ENCODE measurements around the gene SEMA3F.

Gene SEMA3F

GRCh38 chr3:50132421-50133282 lies 22.5 kb upstream of the SEMA3F start:
- in situ Hi-C loops (cut with MboI; ENCODE audit: low sequenced_read_pairs): no loop called here

- in situ Hi-C loops (cut with MboI; ENCODE audit: low sequenced_read_pairs): no loop called here
Measured at GRCh38 chr3:50133283-50133615, 21.9 kb upstream of the SEMA3F start.

GRCh38 chr3:50134367-50134766 lies 20.8 kb upstream of the SEMA3F start:
- in situ Hi-C loops (cut with MboI; ENCODE audit: low sequenced_read_pairs): no loop called here

GRCh38 chr3:50135964-50136363 lies 19.2 kb upstream of the SEMA3F start:
- in situ Hi-C loops (cut with MboI; ENCODE audit: low sequenced_read_pairs): no loop called here

GRCh38 chr3:50136714-50137405 lies 18.3 kb upstream of the SEMA3F start:
- in situ Hi-C loops (cut with MboI; ENCODE audit: low sequenced_read_pairs): no loop called here

- in situ Hi-C loops (cut with MboI; ENCODE audit: low sequenced_read_pairs): no loop called here
Measured at GRCh38 chr3:50137531-50137930, 17.6 kb upstream of the SEMA3F start.

GRCh38 chr3:50138266-50139200 lies 16.6 kb upstream of the SEMA3F start:
- in situ Hi-C loops (cut with MboI; ENCODE audit: low sequenced_read_pairs): no loop called here

- in situ Hi-C loops (cut with MboI; ENCODE audit: low sequenced_read_pairs): no loop called here
Measured at GRCh38 chr3:50139308-50139707, 15.8 kb upstream of the SEMA3F start.

GRCh38 chr3:50139718-50140423 lies 15.3 kb upstream of the SEMA3F start:
- in situ Hi-C loops (cut with MboI; ENCODE audit: low sequenced_read_pairs): no loop called here

- in situ Hi-C loops (cut with MboI; ENCODE audit: low sequenced_read_pairs): no loop called here
Measured at GRCh38 chr3:50140990-50141389, 14.1 kb upstream of the SEMA3F start.

GRCh38 chr3:50146316-50146901 lies 8.7 kb upstream of the SEMA3F start:
- in situ Hi-C loops (cut with MboI; ENCODE audit: low sequenced_read_pairs): no loop called here

- in situ Hi-C loops (cut with MboI; ENCODE audit: low sequenced_read_pairs): no loop called here
Measured at GRCh38 chr3:50147016-50147415, 8.1 kb upstream of the SEMA3F start.

- in situ Hi-C loops (cut with MboI; ENCODE audit: low sequenced_read_pairs): no loop called here
Measured at GRCh38 chr3:50147447-50147846, 7.7 kb upstream of the SEMA3F start.

GRCh38 chr3:50147861-50148260 lies 7.3 kb upstream of the SEMA3F start:
- in situ Hi-C loops (cut with MboI; ENCODE audit: low sequenced_read_pairs): no loop called here

GRCh38 chr3:50150404-50150750 lies 4.7 kb upstream of the SEMA3F start:
- in situ Hi-C loops (cut with MboI; ENCODE audit: low sequenced_read_pairs): no loop called here

- in situ Hi-C loops (cut with MboI; ENCODE audit: low sequenced_read_pairs): no loop called here
Measured at GRCh38 chr3:50150863-50151686, 4.0 kb upstream of the SEMA3F start.

- in situ Hi-C loops (cut with MboI; ENCODE audit: low sequenced_read_pairs): no loop called here
Measured at GRCh38 chr3:50151728-50152127, 3.4 kb upstream of the SEMA3F start.

- in situ Hi-C loops (cut with MboI; ENCODE audit: low sequenced_read_pairs): no loop called here
Measured at GRCh38 chr3:50153782-50154475, 1.2 kb upstream of the SEMA3F start.

GRCh38 chr3:50154476-50154839 lies 666 bp upstream of the SEMA3F start:
- in situ Hi-C loops (cut with MboI; ENCODE audit: low sequenced_read_pairs): no loop called here

Data from HL-60/S4 treated with retinoic acid at 250 ng/mL for 4 days and 3 days (cell line).